ENCODE measurements around the gene CAPN9. TPM values are rescaled to one million over a fixed set of nuclear protein-coding genes. Genes with fewer than 3 reads are reported as not detected.

CAPN9 gene
- polyA plus RNA-seq, 1 donor (not counting 4 experiments of a cell fraction or from before 2014, with no cell fraction given) = not detected

- H3K4me1 ChIP-seq (ENCODE audit: control insufficient read depth, extremely low read depth, insufficient read depth, low read length) = no peaks in the 10 kb centered on the region
- no peaks in the 10 kb centered on the region for H3K9me1 ChIP-seq (ENCODE audit: control insufficient read depth, extremely low read depth, insufficient read depth, low read length)
- H2AFZ ChIP-seq (ENCODE audit: control insufficient read depth, low read length) = no peak overlapping the region
- no peaks in the 10 kb centered on the region for H3K36me3 ChIP-seq (ENCODE audit: control insufficient read depth in 2 of 2, extremely low read depth in 1 of 2, insufficient read depth in 2 of 2, low read length in 2 of 2)
- dilution Hi-C loops (cut with MboI; ENCODE audit: extremely low pct_ligation_motif_present, low sequenced_read_pairs) = no loop called here
- no peak overlapping the region for H3K4me3 ChIP-seq (ENCODE audit: control insufficient read depth in 2 of 3, extremely low read depth in 1 of 3, insufficient read depth in 2 of 3, low read depth in 1 of 3, low read length in 3 of 3)
- TF ChIP-seq, protein P1, sequence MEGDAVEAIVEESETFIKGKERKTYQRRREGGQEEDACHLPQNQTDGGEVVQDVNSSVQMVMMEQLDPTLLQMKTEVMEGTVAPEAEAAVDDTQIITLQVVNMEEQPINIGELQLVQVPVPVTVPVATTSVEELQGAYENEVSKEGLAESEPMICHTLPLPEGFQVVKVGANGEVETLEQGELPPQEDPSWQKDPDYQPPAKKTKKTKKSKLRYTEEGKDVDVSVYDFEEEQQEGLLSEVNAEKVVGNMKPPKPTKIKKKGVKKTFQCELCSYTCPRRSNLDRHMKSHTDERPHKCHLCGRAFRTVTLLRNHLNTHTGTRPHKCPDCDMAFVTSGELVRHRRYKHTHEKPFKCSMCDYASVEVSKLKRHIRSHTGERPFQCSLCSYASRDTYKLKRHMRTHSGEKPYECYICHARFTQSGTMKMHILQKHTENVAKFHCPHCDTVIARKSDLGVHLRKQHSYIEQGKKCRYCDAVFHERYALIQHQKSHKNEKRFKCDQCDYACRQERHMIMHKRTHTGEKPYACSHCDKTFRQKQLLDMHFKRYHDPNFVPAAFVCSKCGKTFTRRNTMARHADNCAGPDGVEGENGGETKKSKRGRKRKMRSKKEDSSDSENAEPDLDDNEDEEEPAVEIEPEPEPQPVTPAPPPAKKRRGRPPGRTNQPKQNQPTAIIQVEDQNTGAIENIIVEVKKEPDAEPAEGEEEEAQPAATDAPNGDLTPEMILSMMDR (optimal IDR thresholded peaks at IDR 0.05 in 1 of 3, IDR thresholded peaks at IDR 0.05 in 1 of 3, conservative IDR thresholded peaks at IDR 0.05 in 1 of 3; ENCODE audit: extremely low read depth in 1 of 3, insufficient read depth in 2 of 3, low read length in 3 of 3) = no peak
- TF ChIP-seq EZH2 (IDR thresholded peaks at IDR 0.05; ENCODE audit: low read length) = no peak
- H3K9ac ChIP-seq (ENCODE audit: control insufficient read depth, extremely low read depth, insufficient read depth, low read length) = no peak overlapping the region
- H3K4me2 ChIP-seq (ENCODE audit: control insufficient read depth, extremely low read depth, insufficient read depth, low read depth, low read length) = no peak overlapping the region
- H3K79me2 ChIP-seq (ENCODE audit: control insufficient read depth, insufficient read depth, low read length) = no peaks in the 10 kb centered on the region
- FAIRE-seq (no peak), DNase-seq (ENCODE audit: low read depth, low spot score) (no peak)
- no peaks in the 10 kb centered on the region for H3K9me3 ChIP-seq (ENCODE audit: control insufficient read depth, low read depth, low read length)
- no peaks in the 10 kb centered on the region for H4K20me1 ChIP-seq (ENCODE audit: control insufficient read depth, extremely low read depth, insufficient read depth, low read length)
- no peaks in the 10 kb centered on the region for H3K27me3 ChIP-seq (ENCODE audit: control insufficient read depth, extremely low read depth, insufficient read depth, low read length)
- H3K27ac ChIP-seq (ENCODE audit: control insufficient read depth, insufficient read depth, low read length) = no peak overlapping the region
Measured at GRCh38 chr1:230793463-230793745, 46.2 kb downstream of the CAPN9 start.

- DNase-seq (ENCODE audit: low read depth, low spot score) = no peak
- Histone ChIP-seq H3K27ac (ENCODE audit: control insufficient read depth, insufficient read depth, low read length) (no peak overlapping the region), H4K20me1 (ENCODE audit: control insufficient read depth, extremely low read depth, insufficient read depth, low read length) (no peaks in the 10 kb centered on the region), H3K27me3 (ENCODE audit: control insufficient read depth, extremely low read depth, insufficient read depth, low read length) (no peaks in the 10 kb centered on the region), H3K36me3 (ENCODE audit: control insufficient read depth in 2 of 2, extremely low read depth in 1 of 2, insufficient read depth in 2 of 2, low read length in 2 of 2) (no peaks in the 10 kb centered on the region), H3K4me2 (ENCODE audit: control insufficient read depth, extremely low read depth, insufficient read depth, low read depth, low read length) (no peak overlapping the region), H3K4me3 (ENCODE audit: control insufficient read depth in 2 of 3, extremely low read depth in 1 of 3, insufficient read depth in 2 of 3, low read depth in 1 of 3, low read length in 3 of 3) (no peak overlapping the region), H2AFZ (ENCODE audit: control insufficient read depth, low read length) (no peak overlapping the region), H3K79me2 (ENCODE audit: control insufficient read depth, insufficient read depth, low read length) (no peaks in the 10 kb centered on the region), H3K9ac (ENCODE audit: control insufficient read depth, extremely low read depth, insufficient read depth, low read length) (no peak overlapping the region), H3K9me1 (ENCODE audit: control insufficient read depth, extremely low read depth, insufficient read depth, low read length) (no peaks in the 10 kb centered on the region), H3K4me1 (ENCODE audit: control insufficient read depth, extremely low read depth, insufficient read depth, low read length) (no peaks in the 10 kb centered on the region), H3K9me3 (ENCODE audit: control insufficient read depth, low read depth, low read length) (no peaks in the 10 kb centered on the region)
- dilution Hi-C loops (cut with MboI; ENCODE audit: extremely low pct_ligation_motif_present, low sequenced_read_pairs) = no loop called here
- no peak for TF ChIP-seq EZH2 (IDR thresholded peaks at IDR 0.05; ENCODE audit: low read length)
- TF ChIP-seq, protein P1 (optimal IDR thresholded peaks at IDR 0.05 in 1 of 3, IDR thresholded peaks at IDR 0.05 in 1 of 3, conservative IDR thresholded peaks at IDR 0.05 in 1 of 3; ENCODE audit: extremely low read depth in 1 of 3, insufficient read depth in 2 of 3, low read length in 3 of 3) = no peak
- no peak for FAIRE-seq
Measured at GRCh38 chr1:230794431-230794830, 47.2 kb downstream of the CAPN9 start.
